SK-N-SH treated with all-trans-retinoic acid at 6 μM for 48 hours (cell line): ENCODE measurements around the gene UBR3.

Source experiments
- ARNTL ChIP-seq: fragments of 450-650 bp; formaldehyde crosslinking; IDR thresholded peaks from 2 replicates; pipeline ENCODE4 v1.5.0; 2020; ENCODE audit warnings: low read depth, mild to moderate bottlenecking, moderate library complexity, borderline replicate concordance
- GLIS3 ChIP-seq: fragments of 250-450 bp; sonication (Bioruptor Pico); IDR thresholded peaks from 2 replicates; pipeline ENCODE4 v1.5.0; 2020; ENCODE audit warnings: mild to moderate bottlenecking, moderate library complexity
- ZFP3 ChIP-seq: fragments of 250-450 bp; sonication (Bioruptor Pico); IDR thresholded peaks from 2 replicates; pipeline ENCODE4 v1.5.0; 2020; ENCODE audit warnings: mild to moderate bottlenecking, moderate library complexity
- TF ChIP-seq, protein P1 (sequence below): fragments of 250-450 bp; sonication (Bioruptor Pico); IDR thresholded peaks from 2 replicates; pipeline ENCODE4 v1.5.1; 2020; ENCODE audit warnings: low read depth, mild to moderate bottlenecking, moderate library complexity
- TF ChIP-seq, protein P2 (sequence below): fragments of 250-450 bp; sonication (Bioruptor Pico); IDR thresholded peaks from 2 replicates; pipeline ENCODE4 v1.5.0; 2020; ENCODE audit warnings: mild to moderate bottlenecking, moderate library complexity

DNA sequence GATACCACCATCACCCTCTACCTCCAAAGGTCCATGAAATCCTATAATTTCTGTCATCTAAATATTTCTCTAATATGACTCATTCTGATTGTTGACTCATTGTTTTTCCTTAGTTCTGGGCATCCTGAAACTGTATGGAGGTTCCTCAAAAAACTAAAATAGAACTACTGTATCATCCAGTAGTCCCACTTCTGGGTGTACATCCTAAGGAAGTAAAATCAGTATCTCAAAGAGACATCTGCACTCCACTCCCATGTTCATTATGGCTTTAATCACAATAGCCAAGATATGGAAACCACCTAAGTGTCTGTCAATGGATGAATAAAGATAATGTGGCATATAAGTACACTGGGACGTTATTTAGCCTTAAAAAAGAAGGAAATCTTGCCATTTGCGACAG lies 224.9 kb downstream of the UBR3 start:
- no peak for TF ChIP-seq GLIS3 (CRISPR knock-in tag)
- TF ChIP-seq, protein P1, sequence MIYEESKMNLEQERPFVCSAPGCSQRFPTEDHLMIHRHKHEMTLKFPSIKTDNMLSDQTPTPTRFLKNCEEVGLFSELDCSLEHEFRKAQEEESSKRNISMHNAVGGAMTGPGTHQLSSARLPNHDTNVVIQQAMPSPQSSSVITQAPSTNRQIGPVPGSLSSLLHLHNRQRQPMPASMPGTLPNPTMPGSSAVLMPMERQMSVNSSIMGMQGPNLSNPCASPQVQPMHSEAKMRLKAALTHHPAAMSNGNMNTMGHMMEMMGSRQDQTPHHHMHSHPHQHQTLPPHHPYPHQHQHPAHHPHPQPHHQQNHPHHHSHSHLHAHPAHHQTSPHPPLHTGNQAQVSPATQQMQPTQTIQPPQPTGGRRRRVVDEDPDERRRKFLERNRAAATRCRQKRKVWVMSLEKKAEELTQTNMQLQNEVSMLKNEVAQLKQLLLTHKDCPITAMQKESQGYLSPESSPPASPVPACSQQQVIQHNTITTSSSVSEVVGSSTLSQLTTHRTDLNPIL (CRISPR knock-in tag), result no peak
- TF ChIP-seq ARNTL (CRISPR knock-in tag), result no peak
- TF ChIP-seq ZFP3 (CRISPR knock-in tag), result no peak
- TF ChIP-seq, protein P2, sequence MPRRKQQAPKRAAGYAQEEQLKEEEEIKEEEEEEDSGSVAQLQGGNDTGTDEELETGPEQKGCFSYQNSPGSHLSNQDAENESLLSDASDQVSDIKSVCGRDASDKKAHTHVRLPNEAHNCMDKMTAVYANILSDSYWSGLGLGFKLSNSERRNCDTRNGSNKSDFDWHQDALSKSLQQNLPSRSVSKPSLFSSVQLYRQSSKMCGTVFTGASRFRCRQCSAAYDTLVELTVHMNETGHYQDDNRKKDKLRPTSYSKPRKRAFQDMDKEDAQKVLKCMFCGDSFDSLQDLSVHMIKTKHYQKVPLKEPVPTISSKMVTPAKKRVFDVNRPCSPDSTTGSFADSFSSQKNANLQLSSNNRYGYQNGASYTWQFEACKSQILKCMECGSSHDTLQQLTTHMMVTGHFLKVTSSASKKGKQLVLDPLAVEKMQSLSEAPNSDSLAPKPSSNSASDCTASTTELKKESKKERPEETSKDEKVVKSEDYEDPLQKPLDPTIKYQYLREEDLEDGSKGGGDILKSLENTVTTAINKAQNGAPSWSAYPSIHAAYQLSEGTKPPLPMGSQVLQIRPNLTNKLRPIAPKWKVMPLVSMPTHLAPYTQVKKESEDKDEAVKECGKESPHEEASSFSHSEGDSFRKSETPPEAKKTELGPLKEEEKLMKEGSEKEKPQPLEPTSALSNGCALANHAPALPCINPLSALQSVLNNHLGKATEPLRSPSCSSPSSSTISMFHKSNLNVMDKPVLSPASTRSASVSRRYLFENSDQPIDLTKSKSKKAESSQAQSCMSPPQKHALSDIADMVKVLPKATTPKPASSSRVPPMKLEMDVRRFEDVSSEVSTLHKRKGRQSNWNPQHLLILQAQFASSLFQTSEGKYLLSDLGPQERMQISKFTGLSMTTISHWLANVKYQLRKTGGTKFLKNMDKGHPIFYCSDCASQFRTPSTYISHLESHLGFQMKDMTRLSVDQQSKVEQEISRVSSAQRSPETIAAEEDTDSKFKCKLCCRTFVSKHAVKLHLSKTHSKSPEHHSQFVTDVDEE (CRISPR knock-in tag), result no peak
